ENCODE results near the gene KRT72.

- TF ChIP-seq POLR2A (IDR thresholded peaks at IDR 0.05) (no peak), CTCF (IDR thresholded peaks at IDR 0.05) (no peak)
Observed at GRCh38 chr12:52558781-52559445, 42.4 kb downstream of the KRT72 start.

Measured in breast epithelium (tissue), 3 donors.